ENCODE results near the gene XRN2.

XRN2 gene

DNA sequence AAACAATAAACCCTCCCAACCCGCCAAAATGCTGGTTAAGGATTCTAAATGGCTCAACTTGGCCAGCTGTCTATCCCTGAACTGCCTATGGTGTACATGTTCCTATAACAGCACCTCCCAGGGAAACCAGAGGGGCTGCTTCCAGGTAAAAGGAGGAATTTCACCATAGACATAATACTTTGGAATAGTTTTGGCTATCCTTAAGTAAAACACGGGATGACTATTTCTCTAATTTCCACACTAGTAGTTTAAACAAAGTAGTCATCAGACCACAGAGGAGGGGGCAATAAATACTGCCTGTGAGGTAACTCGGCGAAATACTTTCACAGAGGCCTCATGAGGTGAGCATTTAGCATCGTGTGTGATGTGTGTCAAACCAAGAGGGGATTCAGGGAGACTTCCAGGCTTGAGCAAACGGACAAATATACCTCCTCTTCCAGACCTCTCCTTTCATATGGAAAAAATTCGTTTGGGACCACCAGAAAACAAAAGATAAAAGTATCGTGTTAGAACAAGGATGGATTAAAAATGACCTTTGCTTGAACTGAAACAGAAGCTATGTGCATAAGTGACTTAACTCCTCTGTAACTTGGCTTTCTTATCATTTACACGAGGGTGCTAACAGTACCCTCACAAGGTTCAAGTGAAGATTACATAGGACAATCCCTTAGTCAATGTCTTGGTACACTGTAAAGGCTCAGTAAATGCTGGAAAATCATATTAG, 1.0 kb upstream of the XRN2 start:
- no peak for DNase-seq

GRCh38 chr20:21302664-21303060, 469 bp upstream of the XRN2 start:
- DNase-seq, result no peak

GRCh38 chr20:21303872-21304586, 898 bp downstream of the XRN2 start:
- DNase-seq, result no peak

GRCh38 chr20:21308340-21308739, 5.2 kb downstream of the XRN2 start:
- DNase-seq, result no peak

DNA sequence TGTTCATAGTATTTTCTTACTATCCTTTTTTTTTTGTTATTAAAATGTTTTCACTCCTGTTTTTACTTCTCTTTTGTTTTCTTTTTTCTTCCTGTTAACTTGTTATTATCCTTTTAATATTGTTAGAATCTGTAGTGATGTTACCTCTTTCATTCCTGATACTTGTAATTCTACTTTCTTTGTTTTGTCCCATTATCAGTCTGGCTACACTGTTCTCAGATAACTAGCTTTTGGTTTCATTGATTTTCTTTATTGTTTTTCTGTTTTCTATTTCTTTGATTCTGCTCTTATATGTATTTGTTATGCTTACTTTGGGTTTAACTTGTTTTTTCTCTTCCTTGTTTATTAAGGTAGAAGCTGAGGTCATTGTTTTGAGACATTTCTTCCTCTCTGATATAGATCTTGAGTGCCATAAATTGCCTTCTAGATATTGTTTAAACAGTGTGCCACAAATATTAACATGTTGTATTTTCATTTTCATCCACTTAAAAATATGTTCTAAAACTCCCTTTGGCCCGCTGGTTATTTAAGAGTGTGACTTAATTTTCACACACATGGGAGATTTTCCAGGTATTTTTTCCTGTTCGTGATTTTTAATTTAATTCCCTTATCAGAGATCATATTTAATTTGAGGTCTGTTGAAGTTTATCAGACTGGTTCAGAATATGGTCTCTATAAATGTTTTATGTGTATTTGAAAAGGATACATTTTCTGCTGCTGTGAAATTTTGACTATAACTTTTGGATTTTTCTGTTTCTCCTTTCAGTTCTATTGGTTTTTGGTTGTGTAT, 6.7 kb downstream of the XRN2 start:
- no peak for DNase-seq

GRCh38 chr20:21312813-21313474, 9.8 kb downstream of the XRN2 start:
- DNase-seq, result no peak

DNA sequence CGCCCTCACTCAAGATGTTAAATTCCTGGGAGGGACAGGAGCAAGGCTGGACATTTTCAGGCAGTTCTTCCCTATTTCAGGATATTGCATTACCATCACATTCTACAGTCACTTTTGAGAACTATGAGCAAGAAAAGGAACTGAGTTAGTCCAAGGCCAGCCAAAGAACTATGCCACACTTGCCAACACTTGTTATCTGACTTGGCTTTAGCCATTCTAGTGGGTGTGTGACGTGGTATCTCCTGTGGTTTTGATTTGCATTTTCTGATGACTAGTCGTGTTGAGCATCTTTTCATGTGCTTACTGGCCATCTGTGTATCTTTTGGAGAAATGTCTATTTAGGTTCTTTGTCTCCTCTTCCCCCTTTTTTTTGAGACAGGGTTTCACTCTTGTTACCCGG, 12.0 kb downstream of the XRN2 start:
- no peak for DNase-seq

GRCh38 chr20:21322083-21322710, 19.1 kb downstream of the XRN2 start:
- DNase-seq, result no peak

- DNase-seq, result no peak
Observed at GRCh38 chr20:21322921-21323331, 19.8 kb downstream of the XRN2 start.

- no peak for DNase-seq
Observed at GRCh38 chr20:21323640-21324039, 20.5 kb downstream of the XRN2 start.

GRCh38 chr20:21324126-21324525, 21.0 kb downstream of the XRN2 start:
- DNase-seq, result no peak

GRCh38 chr20:21325296-21325695, 22.2 kb downstream of the XRN2 start:
- DNase-seq, result no peak

GRCh38 chr20:21326700-21327099, 23.6 kb downstream of the XRN2 start:
- no peak for DNase-seq

- DNase-seq, result no peak
Observed at GRCh38 chr20:21336455-21337151, 33.5 kb downstream of the XRN2 start.

- no peak for DNase-seq
Observed at GRCh38 chr20:21338291-21338690, 35.2 kb downstream of the XRN2 start.

DNA sequence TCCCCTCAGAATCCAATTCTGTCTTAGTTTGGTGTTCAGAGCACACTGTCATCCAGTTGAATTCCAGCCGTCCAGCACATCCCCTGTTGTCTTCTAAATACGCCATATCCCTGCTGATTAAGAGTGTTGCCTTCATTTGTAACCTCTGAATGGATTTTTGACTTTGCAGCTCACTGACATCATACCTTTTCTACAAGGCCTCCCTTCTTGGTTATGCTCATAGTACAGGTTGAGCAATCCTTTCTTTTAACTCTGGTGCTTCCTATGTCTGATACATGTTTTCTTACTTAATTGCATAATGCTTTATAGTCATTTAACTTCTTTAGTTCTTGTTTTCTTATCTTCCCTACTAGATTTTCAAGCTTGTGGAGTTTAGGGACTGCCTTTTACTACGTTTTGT, 36.4 kb downstream of the XRN2 start:
- DNase-seq, result no peak

DNA sequence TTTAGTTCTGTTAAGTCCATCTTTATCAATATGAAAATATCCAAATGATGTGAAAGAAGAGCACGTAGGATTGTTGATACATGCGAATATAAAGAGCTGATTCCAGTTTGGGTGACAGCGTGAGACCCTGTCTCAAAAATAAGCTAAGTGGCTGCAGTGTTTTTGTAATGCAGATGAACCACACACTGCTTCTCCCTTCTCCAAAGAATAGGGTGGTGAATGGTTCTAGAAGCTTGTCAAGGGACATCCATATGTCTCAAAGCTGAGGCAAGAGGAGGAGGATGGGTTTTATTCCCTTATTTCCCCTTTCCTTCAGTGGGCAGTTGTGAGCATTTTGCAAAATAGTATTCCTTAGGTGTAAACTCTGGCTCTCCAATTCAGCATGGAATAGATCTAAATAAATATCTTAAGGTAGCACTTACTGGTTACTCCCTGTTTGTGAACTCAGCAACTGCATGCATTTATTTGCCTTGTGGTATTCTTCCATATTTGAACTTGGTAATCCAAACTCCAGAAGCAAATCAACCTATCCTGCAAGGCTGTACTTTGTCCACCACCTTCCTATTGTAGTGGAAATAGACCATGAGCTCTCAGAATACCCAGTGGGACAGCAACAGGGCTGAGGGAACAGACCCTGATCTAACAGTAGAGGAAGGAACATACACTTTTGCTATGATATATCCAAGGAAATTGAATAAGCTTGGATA, 38.0 kb downstream of the XRN2 start:
- no peak for DNase-seq

DNA sequence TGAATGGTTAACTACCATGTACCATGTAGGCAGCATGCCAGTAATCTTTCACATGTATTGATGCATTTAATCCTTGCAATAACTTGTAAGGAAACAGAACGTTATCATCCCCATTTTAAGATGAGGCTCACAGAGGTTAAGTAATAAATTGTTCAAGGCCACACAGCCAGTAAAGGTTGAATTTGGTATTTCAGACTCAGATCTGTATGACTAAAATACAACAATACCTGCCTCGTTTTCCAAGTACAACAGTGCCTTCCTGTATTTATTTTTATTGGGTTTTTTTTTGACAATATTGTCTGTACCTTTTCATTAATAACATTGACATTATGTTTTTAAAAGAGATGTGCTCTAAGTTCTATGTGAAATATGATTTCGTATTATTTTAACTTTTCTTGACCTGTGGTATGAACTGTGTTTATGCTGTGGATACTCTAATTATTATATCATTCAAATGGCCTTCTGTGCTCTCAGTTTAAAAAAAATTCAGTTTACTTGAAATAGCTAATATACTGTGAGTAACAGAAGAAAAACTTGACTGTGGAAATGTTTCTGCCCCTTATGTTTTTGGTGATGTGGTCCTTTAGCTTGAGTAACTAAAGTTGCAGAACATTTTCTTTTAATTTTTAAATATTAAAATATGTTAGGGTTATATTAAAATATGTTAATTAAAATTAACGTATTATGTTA, 39.7 kb downstream of the XRN2 start:
- DNase-seq, result no peak

DNA sequence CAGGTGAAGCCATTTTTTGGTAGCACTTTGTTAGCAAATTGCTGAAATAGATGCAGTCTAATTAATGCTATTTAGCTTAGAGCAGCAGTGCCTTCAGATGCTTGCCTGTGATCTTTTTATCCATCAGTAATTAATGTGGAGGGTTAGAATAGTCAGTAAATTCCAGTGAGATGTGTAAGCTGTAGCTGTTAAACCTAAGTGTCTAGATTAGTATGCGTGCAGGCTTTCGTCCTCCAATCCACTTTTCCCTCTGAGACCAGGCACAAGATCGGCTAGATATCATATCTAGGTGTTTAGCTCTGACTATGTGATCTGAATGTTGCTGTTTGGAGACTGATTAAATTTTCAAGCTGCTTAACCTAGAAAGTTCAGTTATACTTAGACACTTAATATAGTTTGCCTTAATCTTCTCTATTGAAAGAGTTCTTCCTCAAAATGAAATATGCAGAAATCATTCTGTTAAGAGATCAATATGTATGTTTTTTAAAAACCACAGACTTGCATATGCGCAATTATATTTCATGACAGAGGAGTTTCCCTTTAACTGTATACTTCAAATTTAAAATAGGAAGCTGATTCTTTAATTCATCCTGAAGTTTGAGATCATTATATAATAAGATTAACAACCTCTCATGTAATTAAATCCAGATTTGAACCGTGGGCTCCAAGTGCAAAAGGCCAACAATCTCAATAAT, 41.2 kb downstream of the XRN2 start:
- no peak for DNase-seq

GRCh38 chr20:21344961-21345360, 41.8 kb downstream of the XRN2 start:
- DNase-seq, result no peak

All from NCI-H1048 (cell line).